ENCODE measurements around the gene FCER1G. TPM values are rescaled to one million over a fixed set of nuclear protein-coding genes. Genes with fewer than 3 reads are reported as not detected.

FCER1G gene
- total RNA-seq, 1 experiment from 2014 or later = not detected

DNA sequence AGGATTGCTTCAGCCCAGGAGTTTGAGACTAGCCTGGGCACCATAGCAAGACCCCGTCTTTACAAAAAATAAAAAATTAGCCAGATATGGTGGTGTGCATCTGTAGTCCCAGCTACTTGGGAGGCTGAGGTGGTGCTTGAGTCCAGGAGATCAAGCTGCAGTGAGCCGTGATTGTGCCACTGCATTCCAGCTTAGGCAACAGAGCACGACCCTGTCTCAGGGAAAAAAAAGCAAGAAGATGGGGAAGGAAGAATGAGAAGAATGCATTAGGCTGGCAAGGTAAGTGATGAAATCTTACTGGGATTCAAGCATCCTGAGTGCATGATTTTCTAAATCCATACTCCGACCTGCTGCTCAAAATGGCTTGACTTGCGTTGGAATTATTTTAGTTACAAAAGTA is 50.2 kb downstream of the FCER1G start:
- H4K20me1 ChIP-seq (ENCODE audit: insufficient read depth) = no peaks in the 10 kb centered on the region
- peaks cover 14% of the 10 kb centered on the region; the same call in 1 of the 2 replicates for H3F3A ChIP-seq (ENCODE audit: insufficient read depth, low read depth)
- no peaks in the 10 kb centered on the region for H3K79me2 ChIP-seq (ENCODE audit: low read depth)
- POLR2A ChIA-PET (ENCODE audit: unreplicated experiment) = no interaction called here
- BruUV-seq (replicated peaks) = no TSS peak
- H3K9me2 ChIP-seq (ENCODE audit: insufficient read depth) = no peaks in the 10 kb centered on the region
- DNase-seq = no peak
- no peak overlapping the region for H3K4me2 ChIP-seq
- H3K9me3 ChIP-seq (ENCODE audit: insufficient read depth, low read depth) = no peaks in the 10 kb centered on the region
- CTCF ChIA-PET = interaction anchor here (0.6 kb wide), 1 partner anchor 44 kb away, joined by 4 read pairs; the partner anchor contains the start of gene MPZ
- no peaks in the 10 kb centered on the region for H3K36me3 ChIP-seq (ENCODE audit: low read depth)
- intact Hi-C loops (cut with micrococcal nuclease; ENCODE audit: unreplicated experiment) = no loop called here
- H2AFZ ChIP-seq = no peak overlapping the region
- peaks cover 4% of the 10 kb centered on the region; the same call in 1 of the 2 replicates for H3K27me3 ChIP-seq (ENCODE audit: insufficient read depth, low read depth)
- peaks cover 16% of the 10 kb centered on the region for H3K4me1 ChIP-seq (replicated peaks; ENCODE audit: insufficient read depth)
- no peak overlapping the region for H3K4me3 ChIP-seq
- no peak overlapping the region for H3K27ac ChIP-seq
- TF ChIP-seq EZH2 (IDR thresholded peaks at IDR 0.05; ENCODE audit: low read depth) = no peak
- TF ChIP-seq, protein P1, sequence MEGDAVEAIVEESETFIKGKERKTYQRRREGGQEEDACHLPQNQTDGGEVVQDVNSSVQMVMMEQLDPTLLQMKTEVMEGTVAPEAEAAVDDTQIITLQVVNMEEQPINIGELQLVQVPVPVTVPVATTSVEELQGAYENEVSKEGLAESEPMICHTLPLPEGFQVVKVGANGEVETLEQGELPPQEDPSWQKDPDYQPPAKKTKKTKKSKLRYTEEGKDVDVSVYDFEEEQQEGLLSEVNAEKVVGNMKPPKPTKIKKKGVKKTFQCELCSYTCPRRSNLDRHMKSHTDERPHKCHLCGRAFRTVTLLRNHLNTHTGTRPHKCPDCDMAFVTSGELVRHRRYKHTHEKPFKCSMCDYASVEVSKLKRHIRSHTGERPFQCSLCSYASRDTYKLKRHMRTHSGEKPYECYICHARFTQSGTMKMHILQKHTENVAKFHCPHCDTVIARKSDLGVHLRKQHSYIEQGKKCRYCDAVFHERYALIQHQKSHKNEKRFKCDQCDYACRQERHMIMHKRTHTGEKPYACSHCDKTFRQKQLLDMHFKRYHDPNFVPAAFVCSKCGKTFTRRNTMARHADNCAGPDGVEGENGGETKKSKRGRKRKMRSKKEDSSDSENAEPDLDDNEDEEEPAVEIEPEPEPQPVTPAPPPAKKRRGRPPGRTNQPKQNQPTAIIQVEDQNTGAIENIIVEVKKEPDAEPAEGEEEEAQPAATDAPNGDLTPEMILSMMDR (conservative IDR thresholded peaks at IDR 0.05) = no peak

DNA sequence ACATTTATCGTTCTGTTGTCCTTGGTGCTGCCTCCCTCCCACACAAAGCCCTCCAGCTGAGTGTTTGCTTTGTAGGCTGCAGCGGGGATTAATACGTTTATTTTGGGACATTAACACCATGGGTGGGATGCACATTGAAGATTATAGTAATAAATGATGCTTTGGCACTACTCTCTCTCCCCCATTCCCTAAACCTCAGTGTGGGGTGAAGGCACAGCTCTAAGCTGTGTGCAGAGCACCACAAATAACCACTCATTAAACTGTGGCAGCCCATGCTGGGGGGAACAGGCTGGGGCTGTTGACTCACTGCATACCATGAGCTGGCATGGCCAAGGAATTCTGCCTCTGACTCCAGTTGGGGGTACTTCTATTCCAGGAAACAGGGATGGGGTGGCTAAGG is 51.1 kb downstream of the FCER1G start:
- peaks cover 5% of the 10 kb centered on the region; the same call in 1 of the 2 replicates for H3F3A ChIP-seq (ENCODE audit: insufficient read depth, low read depth)
- H3K9me2 ChIP-seq (ENCODE audit: insufficient read depth) = no peaks in the 10 kb centered on the region
- intact Hi-C loops (cut with micrococcal nuclease; ENCODE audit: unreplicated experiment) = no loop called here
- H4K20me1 ChIP-seq (ENCODE audit: insufficient read depth) = no peaks in the 10 kb centered on the region
- no peaks in the 10 kb centered on the region for H3K79me2 ChIP-seq (ENCODE audit: low read depth)
- BruUV-seq (replicated peaks) = no TSS peak
- H3K27ac ChIP-seq = no peak overlapping the region
- 0 out of 2 replicates have a peak, but pooled peaks cover 4% of the 10 kb centered on the region for H3K27me3 ChIP-seq (ENCODE audit: insufficient read depth, low read depth)
- ChIA-PET CTCF (interaction anchor here (0.6 kb wide), 1 partner anchor 43 kb away, joined by 4 read pairs; the partner anchor contains the start of gene MPZ), POLR2A (ENCODE audit: unreplicated experiment) (no interaction called here)
- H2AFZ ChIP-seq = no peak overlapping the region
- H3K4me3 ChIP-seq = no peak overlapping the region
- DNase-seq = no peak
- TF ChIP-seq EZH2 (IDR thresholded peaks at IDR 0.05; ENCODE audit: low read depth) = no peak
- TF ChIP-seq, protein P1 (conservative IDR thresholded peaks at IDR 0.05) = no peak
- H3K36me3 ChIP-seq (ENCODE audit: low read depth) = no peaks in the 10 kb centered on the region
- peaks cover 7% of the 10 kb centered on the region for H3K4me1 ChIP-seq (replicated peaks; ENCODE audit: insufficient read depth)
- no peak overlapping the region for H3K4me2 ChIP-seq
- no peaks in the 10 kb centered on the region for H3K9me3 ChIP-seq (ENCODE audit: insufficient read depth, low read depth)

DNA sequence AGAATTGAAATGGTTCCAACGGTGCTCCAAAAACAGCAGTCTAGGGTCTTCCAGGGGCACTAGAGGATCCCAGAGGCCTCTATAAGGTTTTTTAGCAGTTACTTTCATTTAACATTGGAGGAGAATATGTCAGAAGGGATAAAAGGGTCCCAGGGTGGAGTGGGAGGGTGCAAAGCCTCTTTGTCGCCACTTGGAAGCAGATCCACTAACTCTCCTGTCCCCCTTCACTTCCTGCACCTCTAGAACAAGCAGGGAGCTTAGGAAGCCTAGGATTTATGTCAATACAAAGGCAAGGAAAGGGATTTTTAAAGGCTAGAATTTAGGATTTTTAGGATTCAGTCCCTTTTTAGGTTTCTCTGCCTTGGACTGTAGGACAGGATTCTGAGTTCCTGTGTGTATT is 51.7 kb downstream of the FCER1G start:
- Histone ChIP-seq H3K4me3 (no peak overlapping the region), H2AFZ (no peak overlapping the region; the same call in 1 of the 2 replicates), H3K9me2 (ENCODE audit: insufficient read depth) (no peaks in the 10 kb centered on the region), H3K27ac (no peak overlapping the region), H3K9me3 (ENCODE audit: insufficient read depth, low read depth) (no peaks in the 10 kb centered on the region), H3F3A (ENCODE audit: insufficient read depth, low read depth) (no peaks in the 10 kb centered on the region), H3K27me3 (ENCODE audit: insufficient read depth, low read depth) (0 out of 2 replicates have a peak, but pooled peaks cover 4% of the 10 kb centered on the region), H3K4me2 (no peak overlapping the region), H3K79me2 (ENCODE audit: low read depth) (no peaks in the 10 kb centered on the region), H4K20me1 (ENCODE audit: insufficient read depth) (no peaks in the 10 kb centered on the region), H3K4me1 (replicated peaks; ENCODE audit: insufficient read depth) (peaks cover under 1% of the 10 kb centered on the region; the same call in 1 of the 2 replicates), H3K36me3 (ENCODE audit: low read depth) (no peaks in the 10 kb centered on the region)
- intact Hi-C loops (cut with micrococcal nuclease; ENCODE audit: unreplicated experiment) = no loop called here
- ChIA-PET POLR2A (ENCODE audit: unreplicated experiment) (no interaction called here), CTCF (no interaction called here)
- DNase-seq = no peak
- no peak for TF ChIP-seq EZH2 (IDR thresholded peaks at IDR 0.05; ENCODE audit: low read depth)
- TF ChIP-seq, protein P1 (conservative IDR thresholded peaks at IDR 0.05) = no peak
- no TSS peak for BruUV-seq (replicated peaks)

All from PC-9 (cell line).